H1 (cell line): ENCODE results near the gene CAP1. TPM values are rescaled to one million over a fixed set of nuclear protein-coding genes. Genes with fewer than 3 reads are reported as not detected.

Experiments
- CTCF ChIA-PET: fragments of 300-600 bp; sonication (Branson Sonifier 250); formaldehyde crosslinking; loops from one replicate; lab custom pipeline; 2021; ENCODE audit not compliant: partially characterized antibody; lab: Charles Lee
- POLR2A ChIA-PET: fragments of 300-600 bp; sonication (Branson Sonifier 250); formaldehyde crosslinking; loops from one replicate; lab custom pipeline; 2021; ENCODE audit warnings: inconsistent platforms; ENCODE audit not compliant: partially characterized antibody; lab: Charles Lee
- DNase-seq, 2 experiments: peaks; one replicate each; pipeline versions ENCODE4 v3.0.0 to v3.0.0-alpha.2; 2010 to 2022; ENCODE audit warnings: low spot score in 2 of 2, low read depth in 1 of 2, mixed read lengths in 1 of 2
- FAIRE-seq: peaks from 2 replicates; lab custom pipeline; 2011; peaks lifted over from hg19 to GRCh38; lab: Jason Lieb, UNC
- H2AFZ ChIP-seq: 2 replicates; pipeline ENCODE4 v1.8.1; 2012; ENCODE audit warnings: low read length, inconsistent platforms
- H2AK5ac ChIP-seq: 2 replicates; pipeline ENCODE4 v1.6.1; 2013; ENCODE audit warnings: low read depth, low read length
- H2BK120ac ChIP-seq: replicated peaks from 2 replicates; pipeline ENCODE3; 2013; ENCODE audit warnings: low read depth, low read length, inconsistent platforms
- H2BK12ac ChIP-seq: 2 replicates; pipeline ENCODE4 v1.6.1; 2013; ENCODE audit warnings: low read depth, low read length
- H2BK15ac ChIP-seq: 2 replicates; pipeline ENCODE4 v1.6.1; 2013; ENCODE audit warnings: low read length
- H2BK20ac ChIP-seq: 2 replicates; pipeline ENCODE4 v1.6.1; 2013; ENCODE audit warnings: low read length
- H2BK5ac ChIP-seq: 2 replicates; pipeline ENCODE4 v1.6.1; 2013; ENCODE audit warnings: low read depth, low read length
- H3K14ac ChIP-seq: 2 replicates; pipeline ENCODE4 v1.6.1; 2013; ENCODE audit warnings: inconsistent platforms; ENCODE audit not compliant: insufficient read length
- H3K18ac ChIP-seq: 2 replicates; pipeline ENCODE4 v1.6.1; 2013; ENCODE audit warnings: low read length; ENCODE audit errors: extremely low read depth
- H3K23ac ChIP-seq: 2 replicates; pipeline ENCODE4 v1.6.1; 2013; ENCODE audit warnings: inconsistent platforms; ENCODE audit not compliant: insufficient read length
- H3K23me2 ChIP-seq: 2 replicates; pipeline ENCODE4 v1.6.1; 2013; ENCODE audit warnings: low read depth, low read length
- H3K27ac ChIP-seq: 2 replicates; pipeline ENCODE4 v1.6.1; 2011; ENCODE audit warnings: low read depth, low read length, inconsistent platforms
- H3K27me3 ChIP-seq, 4 experiments: replicated peaks in 1 of 4; 1 replicate in 1 of 4; 2 replicates in 3 of 4; pipeline versions ENCODE4 v1.6.1 to v1.8.1; 2011 to 2013; ENCODE audit warnings: low read length in 3 of 4, mild to moderate bottlenecking in 3 of 4, inconsistent platforms in 2 of 4, mixed read lengths in 2 of 4, moderate library complexity in 1 of 4; ENCODE audit not compliant: control insufficient read depth in 3 of 4, insufficient read depth in 3 of 4; ENCODE audit errors: extremely low read depth in 1 of 4
- H3K36me3 ChIP-seq, 4 experiments: 2 replicates each; pipeline versions ENCODE4 v1.6.1 to v1.8.1; 2011 to 2013; ENCODE audit warnings: mild to moderate bottlenecking in 4 of 4, low read length in 3 of 4, moderate library complexity in 2 of 4, control low read depth in 1 of 4, inconsistent platforms in 1 of 4; ENCODE audit not compliant: insufficient read depth in 4 of 4, control insufficient read depth in 2 of 4
- H3K4ac ChIP-seq: replicated peaks from 2 replicates; pipeline ENCODE3; 2013; ENCODE audit warnings: low read length, low read depth, mixed read lengths, inconsistent platforms; ENCODE audit not compliant: insufficient read length
- H3K4me1 ChIP-seq, 4 experiments: replicated peaks in 1 of 4; 1 replicate in 1 of 4; 2 replicates in 3 of 4; pipeline versions ENCODE4 v1.6.1 to v1.8.1; 2011 to 2013; ENCODE audit warnings: low read length in 3 of 4, inconsistent platforms in 2 of 4, mixed read lengths in 1 of 4; ENCODE audit not compliant: insufficient read depth in 4 of 4, control insufficient read depth in 3 of 4
- H3K4me2 ChIP-seq, 2 experiments: 2 replicates each; pipeline versions ENCODE4 v1.6.1 to v1.8.1; 2011 to 2013; ENCODE audit warnings: low read depth in 2 of 2, low read length in 2 of 2, control low read depth in 1 of 2, inconsistent platforms in 1 of 2, mild to moderate bottlenecking in 1 of 2; ENCODE audit not compliant: insufficient read depth in 1 of 2
- H3K4me3 ChIP-seq, 4 experiments: fragments of 200-600, 300-600 bp in 1 of 4; sonication (generic), shearing (Covaris generic), sonication (Bioruptor Twin) in 1 of 4; 2 replicates each; pipeline versions ENCODE4 v1.5.1 to v1.8.1; 2011 to 2016; ENCODE audit warnings: low read length in 4 of 4, low read depth in 3 of 4, control low read depth in 2 of 4, inconsistent platforms in 2 of 4, mild to moderate bottlenecking in 2 of 4, mixed read lengths in 1 of 4, moderate library complexity in 1 of 4; ENCODE audit not compliant: insufficient read depth in 2 of 4; ENCODE audit errors: extremely low read depth in 1 of 4
- H3K56ac ChIP-seq: replicated peaks from 2 replicates; pipeline ENCODE3; 2013; ENCODE audit warnings: low read depth, mild to moderate bottlenecking, mixed read lengths, low read length, inconsistent platforms; ENCODE audit not compliant: insufficient read length
- H3K79me1 ChIP-seq: 2 replicates; pipeline ENCODE4 v1.6.1; 2013; ENCODE audit warnings: low read depth, low read length, control low read depth
- H3K79me2 ChIP-seq, 2 experiments: 2 replicates each; pipeline versions ENCODE4 v1.6.1 to v1.8.1; 2012 to 2013; ENCODE audit warnings: low read length in 2 of 2, mild to moderate bottlenecking in 2 of 2, inconsistent platforms in 1 of 2; ENCODE audit not compliant: insufficient read depth in 2 of 2, control insufficient read depth in 1 of 2
- H3K9ac ChIP-seq, 4 experiments: replicated peaks in 1 of 4; 1 replicate in 1 of 4; 2 replicates in 3 of 4; pipeline versions ENCODE4 v1.6.1 to v1.8.1; 2011 to 2013; ENCODE audit warnings: low read depth in 3 of 4, low read length in 3 of 4, control low read depth in 2 of 4, mild to moderate bottlenecking in 2 of 4, moderate library complexity in 2 of 4, inconsistent platforms in 1 of 4; ENCODE audit errors: extremely low read depth in 1 of 4
- H3K9me3 ChIP-seq, 2 experiments: 2 replicates each; pipeline versions ENCODE4 v1.6.1 to v1.8.1; 2012 to 2013; ENCODE audit warnings: mild to moderate bottlenecking in 2 of 2, moderate library complexity in 2 of 2, control low read depth in 1 of 2, inconsistent platforms in 1 of 2, low read depth in 1 of 2, low read length in 1 of 2, mixed read lengths in 1 of 2; ENCODE audit not compliant: insufficient read depth in 2 of 2
- H4K20me1 ChIP-seq, 2 experiments: replicated peaks in 1 of 2; 2 replicates each; pipeline versions ENCODE3 to v1.8.1; 2011 to 2013; ENCODE audit warnings: inconsistent platforms in 2 of 2, low read length in 2 of 2, mild to moderate bottlenecking in 1 of 2; ENCODE audit not compliant: insufficient read depth in 2 of 2, control insufficient read depth in 1 of 2
- H4K5ac ChIP-seq: 2 replicates; pipeline ENCODE4 v1.6.1; 2013; ENCODE audit warnings: low read length, low read depth, mixed read lengths, inconsistent platforms; ENCODE audit not compliant: insufficient read length
- H4K8ac ChIP-seq: 2 replicates; pipeline ENCODE4 v1.8.0; 2013; ENCODE audit warnings: mild to moderate bottlenecking, moderate library complexity, low read length, inconsistent platforms; ENCODE audit not compliant: insufficient read depth; ENCODE audit errors: extremely low read depth
- H4K91ac ChIP-seq: replicated peaks from 2 replicates; pipeline ENCODE3; 2013; ENCODE audit warnings: low read length, mixed read lengths, inconsistent platforms; ENCODE audit not compliant: insufficient read length
- EGR1 ChIP-seq: IDR thresholded peaks from 2 replicates; pipeline ENCODE4 v1.6.1; 2011; ENCODE audit warnings: low read depth, low read length, borderline replicate concordance
- EZH2 ChIP-seq: fragments of 200-600 bp; sonication (generic); IDR thresholded peaks from 2 replicates; pipeline ENCODE4 v1.7.1; 2012; ENCODE audit warnings: low read depth, mild to moderate bottlenecking, moderate library complexity, low read length, inconsistent platforms; ENCODE audit not compliant: severe bottlenecking
- FOSL1 ChIP-seq: IDR thresholded peaks from 2 replicates; pipeline ENCODE4 v1.6.1; 2011; ENCODE audit warnings: mild to moderate bottlenecking, low read depth, low read length, moderate library complexity; ENCODE audit not compliant: insufficient read depth
- GTF2F1 ChIP-seq: IDR thresholded peaks from 2 replicates; pipeline ENCODE4 v1.6.1; 2012; ENCODE audit warnings: low read depth, low read length, improper control_type of control experiment, borderline replicate concordance
- KDM4A ChIP-seq: IDR thresholded peaks from one replicate; pipeline ENCODE4 v1.7.1; 2012; ENCODE audit warnings: low read depth, mild to moderate bottlenecking, moderate library complexity, low read length, inconsistent platforms; ENCODE audit not compliant: severe bottlenecking
- NANOG ChIP-seq: IDR thresholded peaks from 2 replicates; pipeline ENCODE4 v1.6.1; 2011; ENCODE audit warnings: low read length, low read depth, mild to moderate bottlenecking, inconsistent platforms; ENCODE audit not compliant: insufficient read depth, poor library complexity, severe bottlenecking
- POLR2AphosphoS5 ChIP-seq: IDR thresholded peaks from 2 replicates; pipeline ENCODE4 v1.6.1; 2011; ENCODE audit warnings: low read depth, low read length
- POU5F1 ChIP-seq: IDR thresholded peaks from 2 replicates; pipeline ENCODE4 v1.6.1; 2011; ENCODE audit warnings: low read depth, mild to moderate bottlenecking, low read length, moderate library complexity
- RBBP5 ChIP-seq: IDR thresholded peaks from 2 replicates; pipeline ENCODE4 v1.7.1; 2012; ENCODE audit warnings: low read depth, mild to moderate bottlenecking, inconsistent platforms, low read length, moderate library complexity, borderline replicate concordance
- SAP30 ChIP-seq: fragments of 300-600 bp; sonication (generic); IDR thresholded peaks from 2 replicates; pipeline ENCODE4 v1.7.1; 2012; ENCODE audit warnings: low read length, moderate library complexity, mild to moderate bottlenecking, inconsistent platforms; ENCODE audit not compliant: insufficient read depth, insufficient replicate concordance
- SIX5 ChIP-seq: IDR thresholded peaks from 2 replicates; pipeline ENCODE4 v1.6.1; 2011; ENCODE audit warnings: mild to moderate bottlenecking, low read depth, low read length
- SP2 ChIP-seq: IDR thresholded peaks from 2 replicates; pipeline ENCODE4 v1.6.1; 2012; ENCODE audit warnings: mild to moderate bottlenecking, low read length, inconsistent platforms
- SRF ChIP-seq: IDR thresholded peaks from 2 replicates; pipeline ENCODE4 v1.6.1; 2011; ENCODE audit warnings: mild to moderate bottlenecking, low read depth, low read length, moderate library complexity
- SUZ12 ChIP-seq: fragments of 200-600 bp; sonication (generic); IDR thresholded peaks from 2 replicates; pipeline ENCODE4 v1.6.1; 2012; ENCODE audit warnings: mild to moderate bottlenecking, inconsistent platforms, low read length, moderate library complexity, mixed read lengths
- TEAD4 ChIP-seq: IDR thresholded peaks from 2 replicates; pipeline ENCODE4 v1.6.1; 2012; ENCODE audit warnings: low read depth, low read length, inconsistent platforms, mixed read lengths
- WGBS, 2 experiments: shearing (Covaris generic) in 1 of 2; methylation state at CpG; one replicate each; pipeline versions ENCODE4 v1.1.6 to v1.1.7; 2013 to 2015; ENCODE audit warnings: low lambda C conversion rate in 2 of 2, mixed read lengths in 2 of 2, inconsistent platforms in 1 of 2, low coverage in 1 of 2, missing lambda C conversion rate in 1 of 2; ENCODE audit not compliant: insufficient replicate concordance in 2 of 2, insufficient coverage in 1 of 2, insufficient read length in 1 of 2; ENCODE audit errors: extremely low coverage in 1 of 2, missing lambda C conversion rate in 1 of 2; 5-methylcytosine and 5-hydroxymethylcytosine counted together
- polyA plus RNA-seq, 7 experiments: library from polyadenylated mRNA; depleted of rRNA in 3 of 7; stranded (reverse) in 5 of 7; unstranded in 2 of 7; fragments of >200 nt in 5 of 7; fragments of 200-250 nt in 2 of 7; gene quantifications; 1 replicate in 5 of 7; 2 replicates in 1 of 7; 4 replicates in 1 of 7; pipeline versions ENCODE4 v1.2.1 to v1.2.3, GENCODE V29; 2011 to 2013; ENCODE audit warnings: missing spikeins in 2 of 7, mixed read lengths in 2 of 7
- total RNA-seq: library from RNA; stranded (reverse); fragmentation: NEBNext Ultra II Directional; extraction: Animal tissue kit (Norgen Biotek cat#: 25700); gene quantifications from 2 replicates; pipeline ENCODE4 v1.2.1, GENCODE V29; 2021

Gene CAP1
- total and polyA plus RNA-seq, 2 of the 8 experiments (the other 6 are each of a cell fraction or from before 2014, with no cell fraction given): 140 to 295 TPM

DNA sequence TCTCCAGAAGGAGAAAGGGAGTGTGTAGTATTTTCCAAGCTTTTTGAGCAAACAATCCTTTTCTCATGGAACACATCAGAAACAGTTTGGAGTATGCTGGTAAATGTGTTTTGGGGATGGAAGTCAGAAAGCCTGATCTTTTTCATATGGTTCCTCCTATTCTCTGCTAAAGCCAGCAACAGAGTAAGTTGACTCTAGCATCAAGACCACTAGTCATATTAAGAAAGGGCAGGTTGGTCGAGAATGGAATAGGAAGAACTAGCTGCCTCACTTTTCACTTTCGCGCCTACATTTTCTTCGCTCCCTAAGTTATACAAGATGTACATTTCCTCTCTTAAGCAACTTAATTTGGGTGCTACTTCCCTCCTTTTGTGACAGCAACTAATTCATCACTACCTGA, 32.5 kb downstream of the CAP1 start:
- H3K14ac ChIP-seq: no peak overlapping the region
- no peaks in the 10 kb centered on the region for H3K79me2 ChIP-seq
- no peaks in the 10 kb centered on the region for H3K4me1 ChIP-seq
- H4K91ac ChIP-seq: no peak overlapping the region
- H3K18ac ChIP-seq: no peak overlapping the region
- no peak overlapping the region for H2BK20ac ChIP-seq
- no peaks in the 10 kb centered on the region for H3K23me2 ChIP-seq
- no peak overlapping the region for H3K56ac ChIP-seq
- H3K23ac ChIP-seq: no peak overlapping the region
- no peak for FAIRE-seq
- peaks cover 1 to 3% of the 10 kb centered on the region in 2 experiments for H4K20me1 ChIP-seq
- H3K79me1 ChIP-seq: no peaks in the 10 kb centered on the region
- POLR2A ChIA-PET: interaction anchor here (0.8 to 1.6 kb wide), 3 partner anchors 8 to 17 kb away, joined by 3 read pairs; no protein-coding TSS in a partner anchor
- no peaks in the 10 kb centered on the region for H3K27me3 ChIP-seq
- no peaks in the 10 kb centered on the region for H3K9me3 ChIP-seq
- H3K9ac ChIP-seq: no peak overlapping the region
- no peak overlapping the region for H4K8ac ChIP-seq
- no peak overlapping the region for H3K27ac ChIP-seq
- H3K4me2 ChIP-seq: no peak overlapping the region
- H2BK12ac ChIP-seq: no peak overlapping the region
- H2BK15ac ChIP-seq: no peak overlapping the region
- CTCF ChIA-PET: interaction anchor here (0.6 to 1.7 kb wide), 2 partner anchors 80 to 204 kb away, joined by 3 to 4 read pairs; no protein-coding TSS in a partner anchor
- H4K5ac ChIP-seq: no peak overlapping the region
- no peak overlapping the region for H2AK5ac ChIP-seq
- H2BK5ac ChIP-seq: no peak overlapping the region
- no peak overlapping the region for H2BK120ac ChIP-seq
- WGBS, 2 experiments: 95% methylated on average over 4 of the region's 4 CpGs; no CpG with 5 or more reads in 1 of the 2 experiments
- H3K36me3 ChIP-seq: peaks cover 15 to 82% (median 61%) of the 10 kb centered on the region in 4 experiments
- no peak overlapping the region for H3K4me3 ChIP-seq
- no peak overlapping the region for H3K4ac ChIP-seq
- no peak for DNase-seq
- H2AFZ ChIP-seq: no peak overlapping the region
- TF ChIP-seq POU5F1: no peak
- no peak for TF ChIP-seq KDM4A
- no peak for TF ChIP-seq SIX5
- TF ChIP-seq SAP30: no peak
- no peak for TF ChIP-seq SP2
- TF ChIP-seq NANOG: no peak
- no peak for TF ChIP-seq EZH2
- no peak for TF ChIP-seq GTF2F1
- TF ChIP-seq FOSL1: no peak
- TF ChIP-seq RBBP5: no peak
- no peak for TF ChIP-seq POLR2AphosphoS5
- TF ChIP-seq EGR1: no peak
- no peak for TF ChIP-seq SRF
- no peak for TF ChIP-seq SUZ12
- no peak for TF ChIP-seq TEAD4
